ENCODE data around the gene KLHL21.

GRCh38 chr1:6601049-6601922 lies 1.4 kb downstream of the KLHL21 start:
- TF ChIP-seq CTCF (IDR thresholded peaks at IDR 0.05): no peak
- TF ChIP-seq POLR2A (IDR thresholded peaks at IDR 0.05): peak; percentile 45 to 78 (median 60)
- peak; percentile 48 to 90 for TF ChIP-seq POLR2AphosphoS5 (IDR thresholded peaks at IDR 0.05)
- TF ChIP-seq EP300 (IDR thresholded peaks at IDR 0.05): peak in 1 of 4 donors; percentile 34

Data from upper lobe of left lung (tissue), 4 donors.